ENCODE measurements around the gene PCDHGB1. TPM values are rescaled to one million over a fixed set of nuclear protein-coding genes. Genes with fewer than 3 reads are reported as not detected.

Gene PCDHGB1
- polyA plus RNA-seq, 1 experiment: 3.2 TPM

DNA sequence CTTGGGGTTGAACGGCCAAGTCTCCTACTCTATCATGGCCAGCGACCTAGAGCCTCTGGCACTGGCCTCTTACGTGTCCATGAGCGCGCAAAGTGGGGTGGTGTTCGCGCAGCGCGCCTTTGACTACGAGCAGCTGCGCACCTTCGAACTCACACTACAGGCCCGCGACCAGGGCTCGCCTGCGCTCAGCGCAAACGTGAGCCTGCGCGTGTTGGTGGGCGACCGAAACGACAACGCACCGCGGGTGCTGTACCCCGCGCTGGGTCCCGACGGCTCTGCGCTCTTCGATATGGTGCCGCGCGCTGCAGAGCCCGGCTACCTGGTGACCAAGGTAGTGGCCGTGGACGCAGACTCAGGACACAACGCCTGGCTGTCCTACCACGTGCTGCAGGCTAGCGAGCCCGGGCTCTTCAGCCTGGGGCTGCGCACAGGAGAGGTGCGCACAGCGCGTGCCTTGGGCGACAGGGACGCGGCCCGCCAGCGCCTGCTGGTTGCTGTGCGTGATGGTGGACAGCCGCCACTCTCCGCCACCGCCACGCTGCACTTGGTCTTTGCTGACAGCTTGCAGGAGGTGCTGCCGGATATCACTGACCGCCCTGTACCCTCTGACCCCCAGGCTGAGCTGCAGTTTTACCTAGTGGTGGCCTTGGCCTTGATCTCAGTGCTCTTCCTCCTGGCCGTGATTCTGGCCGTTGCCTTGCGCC, 49.8 kb downstream of the PCDHGB1 start:
- TF ChIP-seq, protein P1, sequence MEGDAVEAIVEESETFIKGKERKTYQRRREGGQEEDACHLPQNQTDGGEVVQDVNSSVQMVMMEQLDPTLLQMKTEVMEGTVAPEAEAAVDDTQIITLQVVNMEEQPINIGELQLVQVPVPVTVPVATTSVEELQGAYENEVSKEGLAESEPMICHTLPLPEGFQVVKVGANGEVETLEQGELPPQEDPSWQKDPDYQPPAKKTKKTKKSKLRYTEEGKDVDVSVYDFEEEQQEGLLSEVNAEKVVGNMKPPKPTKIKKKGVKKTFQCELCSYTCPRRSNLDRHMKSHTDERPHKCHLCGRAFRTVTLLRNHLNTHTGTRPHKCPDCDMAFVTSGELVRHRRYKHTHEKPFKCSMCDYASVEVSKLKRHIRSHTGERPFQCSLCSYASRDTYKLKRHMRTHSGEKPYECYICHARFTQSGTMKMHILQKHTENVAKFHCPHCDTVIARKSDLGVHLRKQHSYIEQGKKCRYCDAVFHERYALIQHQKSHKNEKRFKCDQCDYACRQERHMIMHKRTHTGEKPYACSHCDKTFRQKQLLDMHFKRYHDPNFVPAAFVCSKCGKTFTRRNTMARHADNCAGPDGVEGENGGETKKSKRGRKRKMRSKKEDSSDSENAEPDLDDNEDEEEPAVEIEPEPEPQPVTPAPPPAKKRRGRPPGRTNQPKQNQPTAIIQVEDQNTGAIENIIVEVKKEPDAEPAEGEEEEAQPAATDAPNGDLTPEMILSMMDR (IDR thresholded peaks at IDR 0.05; ENCODE audit: low read depth, low read length): no peak
- ChIA-PET CTCF (interaction anchor here (2.2 kb wide), 1 partner anchor 158 kb away, joined by 18 read pairs; no protein-coding TSS in a partner anchor), POLR2A (no interaction called here)
- H3K9me3 ChIP-seq (ENCODE audit: control insufficient read depth, insufficient read depth, low read length): peaks cover 61% of the 10 kb centered on the region
- no peak overlapping the region for H3K27ac ChIP-seq (ENCODE audit: low read depth, low read length)
- H3K27me3 ChIP-seq (ENCODE audit: control insufficient read depth, insufficient read depth, low read length): no peaks in the 10 kb centered on the region
- DNase-seq (ENCODE audit: low read depth, low spot score): no peak
- no peak overlapping the region for H3K4me3 ChIP-seq (ENCODE audit: low read depth, low read length)

Other genes starting within 250 kb of the PCDHGB1 start
- 0.12 and 0.15 TPM in 2 replicates for gene PCDHB3, start 249.6 kb upstream of the PCDHGB1 start, polyA plus RNA-seq (2011; rRNA removed)
- gene PCDHB4, start 228.3 kb upstream of the PCDHGB1 start, polyA plus RNA-seq (2011; rRNA removed): 0.04 and 0.06 TPM in 2 replicates
- 0.68 and 0.72 TPM in 2 replicates for gene PCDHB5, start 214.9 kb upstream of the PCDHGB1 start, polyA plus RNA-seq (2011; rRNA removed)
- gene PCDHB6, start 200.0 kb upstream of the PCDHGB1 start, polyA plus RNA-seq (2011; rRNA removed): 0.21 TPM in 2 replicates
- gene PCDHB7, start 177.5 kb upstream of the PCDHGB1 start, polyA plus RNA-seq (2011; rRNA removed): 0.61 and 0.62 TPM in 2 replicates
- gene PCDHB8, start 172.3 kb upstream of the PCDHGB1 start, polyA plus RNA-seq (2011; rRNA removed): 0.20 and 0.25 TPM in 2 replicates
- gene PCDHB16, start 167.7 kb upstream of the PCDHGB1 start, polyA plus RNA-seq (2011; rRNA removed): 0.45 and 0.66 TPM in 2 replicates
- 0.22 and 0.45 TPM in 2 replicates for gene PCDHB9, start 162.9 kb upstream of the PCDHGB1 start, polyA plus RNA-seq (2011; rRNA removed)
- 0.45 and 0.74 TPM in 2 replicates for gene PCDHB10, start 157.7 kb upstream of the PCDHGB1 start, polyA plus RNA-seq (2011; rRNA removed)
- 0.16 and 0.25 TPM in 2 replicates for gene PCDHB11, start 150.5 kb upstream of the PCDHGB1 start, polyA plus RNA-seq (2011; rRNA removed)
- gene PCDHB12, start 141.4 kb upstream of the PCDHGB1 start, polyA plus RNA-seq (2011; rRNA removed): 0.32 and 0.40 TPM in 2 replicates
- 0.60 and 0.73 TPM in 2 replicates for gene PCDHB13, start 136.2 kb upstream of the PCDHGB1 start, polyA plus RNA-seq (2011; rRNA removed)
- 0.98 and 1.1 TPM in 2 replicates for gene PCDHB14, start 126.8 kb upstream of the PCDHGB1 start, polyA plus RNA-seq (2011; rRNA removed)
- gene PCDHB15, start 104.7 kb upstream of the PCDHGB1 start, polyA plus RNA-seq (2011; rRNA removed): 0.88 and 0.93 TPM in 2 replicates
- not detected in 2 replicates for gene SLC25A2, start 46.0 kb upstream of the PCDHGB1 start, polyA plus RNA-seq (2011; rRNA removed)
- gene TAF7, start 29.3 kb upstream of the PCDHGB1 start, polyA plus RNA-seq (2011; rRNA removed): 60.3 and 71.0 TPM in 2 replicates
- gene PCDHGA1, start 19.6 kb upstream of the PCDHGB1 start, polyA plus RNA-seq (2011; rRNA removed): 1.9 and 2.2 TPM in 2 replicates
- gene PCDHGA2, start 11.3 kb upstream of the PCDHGB1 start, polyA plus RNA-seq (2011; rRNA removed): 6.1 and 6.3 TPM in 2 replicates
- 0.92 and 1.2 TPM in 2 replicates for gene PCDHGA3, start 6.3 kb upstream of the PCDHGB1 start, polyA plus RNA-seq (2011; rRNA removed)
- gene PCDHGA4, start 4.9 kb downstream of the PCDHGB1 start, polyA plus RNA-seq (2011; rRNA removed): 6.3 and 7.6 TPM in 2 replicates
- 4.6 and 4.8 TPM in 2 replicates for gene PCDHGB2, start 9.9 kb downstream of the PCDHGB1 start, polyA plus RNA-seq (2011; rRNA removed)
- 1.4 and 1.8 TPM in 2 replicates for gene PCDHGA5, start 14.1 kb downstream of the PCDHGB1 start, polyA plus RNA-seq (2011; rRNA removed)
- gene PCDHGB3, start 20.1 kb downstream of the PCDHGB1 start, polyA plus RNA-seq (2011; rRNA removed): 3.6 and 4.3 TPM in 2 replicates
- 4.7 and 4.8 TPM in 2 replicates for gene PCDHGA6, start 23.8 kb downstream of the PCDHGB1 start, polyA plus RNA-seq (2011; rRNA removed)
- 2.7 TPM in 2 replicates for gene PCDHGA7, start 32.6 kb downstream of the PCDHGB1 start, polyA plus RNA-seq (2011; rRNA removed)
- 10.3 and 10.9 TPM in 2 replicates for gene PCDHGB4, start 37.6 kb downstream of the PCDHGB1 start, polyA plus RNA-seq (2011; rRNA removed)
- gene PCDHGA8, start 42.5 kb downstream of the PCDHGB1 start, polyA plus RNA-seq (2011; rRNA removed): 0.93 and 1.1 TPM in 2 replicates
- 12.5 TPM in 2 replicates for gene PCDHGB5, start 47.8 kb downstream of the PCDHGB1 start, polyA plus RNA-seq (2011; rRNA removed)
- 6.4 and 8.0 TPM in 2 replicates for gene PCDHGA9, start 52.7 kb downstream of the PCDHGB1 start, polyA plus RNA-seq (2011; rRNA removed)
- 3.3 and 3.8 TPM in 2 replicates for gene PCDHGB6, start 57.9 kb downstream of the PCDHGB1 start, polyA plus RNA-seq (2011; rRNA removed)
- 9.2 and 11.7 TPM in 2 replicates for gene PCDHGA10, start 62.9 kb downstream of the PCDHGB1 start, polyA plus RNA-seq (2011; rRNA removed)
- 16.2 and 17.0 TPM in 2 replicates for gene PCDHGB7, start 67.6 kb downstream of the PCDHGB1 start, polyA plus RNA-seq (2011; rRNA removed)
- gene PCDHGA11, start 71.0 kb downstream of the PCDHGB1 start, polyA plus RNA-seq (2011; rRNA removed): 7.5 and 7.7 TPM in 2 replicates
- gene PCDHGA12, start 80.4 kb downstream of the PCDHGB1 start, polyA plus RNA-seq (2011; rRNA removed): 3.4 and 4.3 TPM in 2 replicates
- gene PCDHGC3, start 125.9 kb downstream of the PCDHGB1 start, polyA plus RNA-seq (2011; rRNA removed): 47.4 and 61.1 TPM in 2 replicates
- 0.46 and 0.83 TPM in 2 replicates for gene PCDHGC4, start 134.9 kb downstream of the PCDHGB1 start, polyA plus RNA-seq (2011; rRNA removed)
- 2.4 and 2.5 TPM in 2 replicates for gene PCDHGC5, start 139.0 kb downstream of the PCDHGB1 start, polyA plus RNA-seq (2011; rRNA removed)

Measured in AG04450 (cell line).